Cardiac muscle cell (in vitro differentiated cells and primary cell): Measurements from ENCODE around the gene NAALADL2. TPM values are rescaled to one million over a fixed set of nuclear protein-coding genes. Genes with fewer than 3 reads are reported as not detected.

Experiments
- DNase-seq, 2 donors: peaks; one replicate each; pipeline versions ENCODE4 v3.0.0 to v3.0.0-alpha.2; 2010 to 2017; ENCODE audit warnings: low read depth in 1 of 2, low spot score in 1 of 2
- H3K27ac ChIP-seq: fragments of 200-600 bp; sonication (generic); 2 replicates; pipeline ENCODE4 v1.5.1; 2016
- H3K27me3 ChIP-seq: fragments of 200-600 bp; sonication (generic); 2 replicates; pipeline ENCODE4 v1.6.0; 2016; ENCODE audit warnings: control low read depth
- H3K36me3 ChIP-seq: fragments of 200-600 bp; sonication (generic); 2 replicates; pipeline ENCODE4 v1.5.1; 2016; ENCODE audit warnings: control low read depth
- H3K4me1 ChIP-seq: fragments of 200-600 bp; sonication (generic); 2 replicates; pipeline ENCODE4 v1.8.1; 2017; ENCODE audit warnings: low read depth, mild to moderate bottlenecking, mixed run types
- H3K4me3 ChIP-seq: fragments of 200-600 bp; sonication (generic); 2 replicates; pipeline ENCODE4 v1.5.1; 2016; ENCODE audit warnings: mild to moderate bottlenecking
- H3K9me3 ChIP-seq: fragments of 200-600 bp; sonication (generic); 2 replicates; pipeline ENCODE4 v1.5.1; 2017; ENCODE audit warnings: low read depth, mild to moderate bottlenecking, control low read depth
- CTCF ChIP-seq: IDR thresholded peaks from 2 replicates; pipeline ENCODE4 v1.5.1; 2012; ENCODE audit warnings: low read depth, mild to moderate bottlenecking, low read length
- polyA plus RNA-seq: library from polyadenylated mRNA; unstranded; fragments of >200 nt; fragmentation: Nextera tagmentation; extraction: Ambion mirVana; gene quantifications from 2 replicates; pipeline ENCODE4 v1.2.1, GENCODE V29; 2016
- total RNA-seq: library from RNA; depleted of rRNA; stranded (reverse); fragments of >200 nt; gene quantifications from 2 replicates; pipeline ENCODE4 v1.2.3, GENCODE V29; 2016

NAALADL2 gene
- total and polyA plus RNA-seq, 2 experiments from 2014 or later = 2.4 to 3.8 TPM

GRCh38 chr3:175558261-175558660 lies 699.1 kb downstream of the NAALADL2 start:
- Histone ChIP-seq H3K4me3 (no peak overlapping the region), H3K36me3 (no peaks in the 10 kb centered on the region), H3K27ac (no peak overlapping the region), H3K4me1 (no peaks in the 10 kb centered on the region), H3K27me3 (no peaks in the 10 kb centered on the region), H3K9me3 (no peaks in the 10 kb centered on the region)
- no peak for TF ChIP-seq CTCF
- DNase-seq = peak in 1 of 2 donors; percentile 3

DNA sequence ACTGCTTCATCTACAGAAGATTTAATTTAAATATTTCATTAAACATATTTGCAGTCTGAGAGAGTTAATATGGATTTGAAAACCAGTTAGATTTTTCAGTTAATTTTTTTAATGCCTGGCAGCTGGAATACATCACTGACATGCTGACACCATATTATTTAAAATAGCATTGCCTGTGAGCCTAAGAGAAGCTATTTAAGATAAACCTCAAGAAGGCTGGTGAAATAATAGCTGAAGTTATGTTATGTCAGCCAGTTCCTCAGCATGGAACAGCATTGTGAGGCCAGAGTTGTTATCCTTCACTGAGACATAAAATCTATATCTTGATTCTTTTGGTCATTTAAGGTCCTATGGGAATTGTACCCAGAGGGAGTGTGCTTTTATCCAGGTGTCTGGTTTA lies 705.2 kb downstream of the NAALADL2 start:
- no peaks in the 10 kb centered on the region for H3K27me3 ChIP-seq
- DNase-seq = peak in 1 of 2 donors; percentile 9
- H3K36me3 ChIP-seq = no peaks in the 10 kb centered on the region
- H3K4me3 ChIP-seq = no peak overlapping the region
- no peak for TF ChIP-seq CTCF
- no peak overlapping the region for H3K27ac ChIP-seq
- no peaks in the 10 kb centered on the region for H3K4me1 ChIP-seq
- no peaks in the 10 kb centered on the region for H3K9me3 ChIP-seq

DNA sequence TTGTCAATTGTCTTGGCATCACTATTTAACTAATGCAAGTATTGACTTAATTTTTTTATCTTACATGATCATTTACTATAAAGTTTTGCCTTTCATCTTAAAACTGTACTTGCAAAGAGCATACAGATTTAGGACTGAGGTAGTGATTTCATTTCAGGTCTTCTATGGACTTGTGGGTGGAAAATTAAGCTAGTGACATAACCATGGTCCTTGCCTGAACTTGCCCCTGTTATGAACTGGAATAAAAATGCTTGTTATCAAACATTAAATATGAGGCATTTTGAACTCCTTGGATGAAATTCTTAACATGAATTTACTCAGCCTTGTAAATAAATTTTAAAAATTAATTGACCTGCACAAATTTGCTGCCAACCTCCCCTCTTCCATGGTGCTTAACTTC lies 712.0 kb downstream of the NAALADL2 start:
- no peaks in the 10 kb centered on the region for H3K4me1 ChIP-seq
- no peaks in the 10 kb centered on the region for H3K36me3 ChIP-seq
- no peak overlapping the region for H3K27ac ChIP-seq
- no peaks in the 10 kb centered on the region for H3K27me3 ChIP-seq
- no peak for TF ChIP-seq CTCF
- DNase-seq = no peak
- no peaks in the 10 kb centered on the region for H3K9me3 ChIP-seq
- H3K4me3 ChIP-seq = no peak overlapping the region

GRCh38 chr3:175573226-175573625 lies 714.1 kb downstream of the NAALADL2 start:
- H3K36me3 ChIP-seq = no peaks in the 10 kb centered on the region
- no peak overlapping the region for H3K27ac ChIP-seq
- no peak overlapping the region for H3K4me3 ChIP-seq
- TF ChIP-seq CTCF = no peak
- DNase-seq = no peak
- H3K9me3 ChIP-seq = no peaks in the 10 kb centered on the region
- no peaks in the 10 kb centered on the region for H3K4me1 ChIP-seq
- no peaks in the 10 kb centered on the region for H3K27me3 ChIP-seq

DNA sequence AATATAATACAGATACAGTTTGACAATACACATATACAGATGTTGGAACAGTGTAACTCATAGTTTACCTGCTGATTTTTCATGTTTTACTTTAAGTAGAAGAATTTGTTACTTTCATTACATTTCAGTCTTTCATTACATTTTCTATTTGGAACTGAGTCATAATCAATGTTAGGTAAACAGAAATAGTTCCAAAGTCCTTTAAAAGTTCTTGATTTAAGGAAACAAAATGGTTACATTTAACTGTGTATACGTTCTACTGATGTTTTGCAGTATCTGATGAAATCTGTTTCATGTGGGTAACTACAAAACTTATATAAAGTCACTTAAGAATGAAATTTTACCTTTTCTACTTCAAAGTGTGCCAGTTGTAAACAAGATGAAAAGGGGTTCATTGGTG lies 721.2 kb downstream of the NAALADL2 start:
- Histone ChIP-seq H3K27me3 (no peaks in the 10 kb centered on the region), H3K4me3 (no peak overlapping the region), H3K4me1 (no peaks in the 10 kb centered on the region), H3K36me3 (no peaks in the 10 kb centered on the region), H3K27ac (no peak overlapping the region), H3K9me3 (no peaks in the 10 kb centered on the region)
- TF ChIP-seq CTCF = no peak
- DNase-seq = no peak

DNA sequence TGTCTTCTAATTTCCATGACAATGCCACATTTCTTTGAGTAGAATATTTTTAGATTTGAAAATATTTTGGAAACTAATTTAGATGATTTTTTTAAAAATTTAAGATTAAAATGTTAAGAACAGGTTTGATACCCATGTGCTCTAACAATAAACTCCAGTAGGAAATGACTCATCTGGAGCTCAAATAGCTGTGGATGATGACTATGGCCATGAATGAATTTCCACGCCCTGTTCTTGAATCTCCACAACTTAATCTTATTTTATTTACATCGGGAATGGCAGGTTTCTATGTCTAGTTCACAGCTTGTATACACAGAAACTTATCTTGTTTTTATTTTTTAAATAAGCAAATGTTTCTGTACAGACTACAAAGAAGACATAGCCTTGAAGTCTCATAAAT lies 726.8 kb downstream of the NAALADL2 start:
- Histone ChIP-seq H3K4me1 (no peaks in the 10 kb centered on the region), H3K27me3 (no peaks in the 10 kb centered on the region), H3K36me3 (no peaks in the 10 kb centered on the region), H3K27ac (no peak overlapping the region), H3K4me3 (no peak overlapping the region), H3K9me3 (no peaks in the 10 kb centered on the region)
- peak in 1 of 2 donors; percentile 18 for DNase-seq
- TF ChIP-seq CTCF = no peak
